SKM-1 (cell line): ENCODE measurements around the gene PPP2R2D.
"Not testable (repeated sequence)": the region's sequence is repeated elsewhere in the genome, so short reads cannot be mapped to it uniquely, and the experiment has no call there.

ENCODE experiments used
- DNase-seq: peaks from one replicate; lab custom pipeline; 2025; ENCODE audit not compliant: unreplicated experiment; lab: John Stamatoyannopoulos, UW

Gene PPP2R2D

DNA sequence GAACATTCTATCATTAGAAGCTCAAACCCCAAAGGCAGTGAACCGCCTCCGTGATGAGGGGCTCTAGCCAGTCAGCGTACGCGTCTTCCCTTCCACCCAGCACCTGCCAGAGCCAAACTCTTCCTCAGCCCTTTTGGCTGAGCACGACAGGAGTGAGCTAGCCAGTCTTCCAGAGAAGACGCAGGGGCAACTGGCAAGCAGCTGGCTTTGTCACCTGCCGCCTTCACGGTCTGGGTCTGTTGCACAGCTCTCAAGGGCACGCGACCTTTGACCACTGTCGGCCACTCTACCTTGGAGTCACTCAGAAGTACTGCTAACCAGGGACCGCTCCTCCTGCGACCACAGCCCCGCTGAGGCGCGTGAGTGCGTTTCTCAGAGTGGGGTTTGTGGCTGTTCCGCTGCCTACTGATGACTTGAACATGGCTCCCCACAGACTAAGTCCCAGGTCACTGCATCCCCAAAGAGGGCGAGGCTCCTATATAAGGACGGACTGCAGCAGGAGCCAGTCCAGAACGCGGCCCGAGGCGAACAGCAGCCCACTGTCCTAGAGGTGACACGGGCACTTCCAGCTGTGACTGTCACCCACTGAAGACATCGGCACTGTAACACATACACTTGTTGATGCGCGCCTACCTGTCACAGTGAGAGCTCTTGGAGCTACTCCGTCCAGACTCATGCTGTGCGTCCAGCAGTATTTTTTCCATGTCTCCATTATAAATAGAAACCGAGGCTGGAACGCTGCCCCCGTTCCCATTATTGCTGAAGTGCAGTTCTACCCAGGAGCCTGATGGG lies 72.5 kb downstream of the PPP2R2D start:
- DNase-seq, result no peak

GRCh38 chr10:131974034-131974817 lies 73.4 kb downstream of the PPP2R2D start:
- no peak for DNase-seq

GRCh38 chr10:131975003-131975402 lies 74.2 kb downstream of the PPP2R2D start:
- no peak for DNase-seq

DNA sequence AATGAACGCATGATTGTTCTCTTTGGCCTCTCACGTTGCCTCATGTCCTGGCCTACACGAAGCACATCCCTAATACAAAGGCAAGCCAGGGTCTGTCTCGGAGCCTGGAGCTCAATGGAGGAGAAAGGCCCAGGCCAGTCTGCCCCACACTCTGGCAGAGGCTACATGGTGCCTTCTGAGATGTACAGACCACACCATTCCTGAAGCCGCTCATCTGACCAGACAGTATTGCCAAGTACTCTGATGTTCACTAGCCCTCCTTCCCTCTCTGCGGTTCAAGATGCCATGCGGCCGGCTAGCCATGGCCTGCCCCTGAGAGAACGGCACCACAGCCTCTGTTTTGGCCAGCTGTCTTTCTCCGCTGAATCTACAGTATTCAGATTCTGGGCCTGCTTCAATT lies 75.0 kb downstream of the PPP2R2D start:
- no peak for DNase-seq

- no peak for DNase-seq
Observed at GRCh38 chr10:131977323-131978096, 76.7 kb downstream of the PPP2R2D start.

DNA sequence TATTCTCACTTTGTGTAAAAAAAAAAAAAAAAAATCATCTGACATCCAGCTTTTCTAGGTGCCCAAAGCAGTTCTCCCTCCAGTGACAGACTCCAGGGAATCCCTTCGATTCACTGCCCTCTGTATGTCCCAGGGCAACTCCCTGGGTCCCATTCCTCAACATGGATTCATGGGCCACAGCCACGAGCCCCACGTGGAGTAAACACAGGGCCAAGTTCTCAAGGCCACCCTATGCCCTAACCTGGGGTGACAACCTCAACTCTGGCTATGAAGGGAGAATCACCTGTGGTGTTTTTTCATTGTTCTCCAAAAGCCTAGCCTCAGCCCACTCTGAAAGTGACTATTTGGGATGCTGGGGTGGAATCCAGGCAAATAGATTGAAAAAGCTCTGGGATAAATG lies 77.6 kb downstream of the PPP2R2D start:
- no peak for DNase-seq

GRCh38 chr10:131978851-131979250 lies 78.0 kb downstream of the PPP2R2D start:
- DNase-seq, result no peak

GRCh38 chr10:131979336-131979735 lies 78.5 kb downstream of the PPP2R2D start:
- DNase-seq, result no peak

GRCh38 chr10:131979821-131980270 lies 79.0 kb downstream of the PPP2R2D start:
- DNase-seq, result no peak

- DNase-seq, result no peak
Observed at GRCh38 chr10:131980321-131980720, 79.5 kb downstream of the PPP2R2D start.

- DNase-seq, result no peak
Observed at GRCh38 chr10:131980761-131981428, 80.1 kb downstream of the PPP2R2D start.

- peak; percentile 82 for DNase-seq
Observed at GRCh38 chr10:131981429-131982184, 80.8 kb downstream of the PPP2R2D start, which contains the start of gene BNIP3. Gene BNIP3, minus strand, starts transcription at chr10:131981923. Its CDS starts 117 bp downstream, at chr10:131981806.

DNA sequence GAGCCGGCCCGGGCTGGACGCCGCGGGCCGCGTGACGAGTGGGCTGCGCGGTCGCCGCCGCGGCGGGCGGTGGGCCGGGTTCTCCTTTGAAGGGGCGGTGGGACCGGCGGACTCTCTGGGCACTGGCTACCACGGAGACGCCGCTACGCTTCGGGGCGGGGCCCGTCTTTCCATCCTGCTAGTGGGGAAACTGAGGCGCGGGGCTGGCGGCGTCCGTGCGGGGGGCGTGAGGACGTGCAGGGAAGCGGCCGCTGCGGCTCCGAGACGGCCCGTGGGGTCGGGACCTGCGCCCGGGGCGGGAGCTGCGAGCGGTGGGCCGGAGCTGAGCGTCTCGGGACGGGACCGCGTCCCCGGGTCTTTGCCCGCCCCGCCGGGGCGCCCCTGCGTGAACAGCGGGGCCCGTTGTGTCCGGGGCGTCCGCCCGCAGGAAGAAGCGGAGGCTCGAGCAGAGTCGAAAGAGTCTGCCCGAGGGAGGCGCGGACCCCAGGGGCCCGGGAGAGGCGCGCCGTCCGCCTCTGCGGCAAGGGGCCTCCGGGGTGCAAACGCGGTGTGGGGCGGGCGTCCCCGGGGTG lies 81.5 kb downstream of the PPP2R2D start:
- no peak for DNase-seq

DNA sequence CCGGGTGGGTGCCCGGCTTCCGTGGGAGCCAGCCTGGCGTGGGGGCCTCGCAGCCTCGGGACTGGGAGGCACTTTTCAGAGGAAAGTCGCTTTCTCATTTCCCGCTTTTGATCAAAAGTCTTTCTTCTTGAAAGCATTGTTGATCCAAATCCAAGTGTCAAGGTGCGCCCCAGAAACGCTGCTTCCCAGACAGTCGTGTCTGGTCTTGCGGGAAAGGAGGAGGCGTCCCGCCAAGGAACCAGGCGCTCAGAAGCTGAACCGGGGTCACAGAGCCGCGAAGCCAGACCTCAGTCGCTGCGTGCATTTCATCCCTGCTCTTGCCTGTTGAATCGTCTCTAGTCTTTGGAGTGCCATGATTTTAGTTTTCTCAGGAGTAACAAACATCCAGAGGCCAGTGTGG lies 82.0 kb downstream of the PPP2R2D start:
- DNase-seq, result no peak

DNA sequence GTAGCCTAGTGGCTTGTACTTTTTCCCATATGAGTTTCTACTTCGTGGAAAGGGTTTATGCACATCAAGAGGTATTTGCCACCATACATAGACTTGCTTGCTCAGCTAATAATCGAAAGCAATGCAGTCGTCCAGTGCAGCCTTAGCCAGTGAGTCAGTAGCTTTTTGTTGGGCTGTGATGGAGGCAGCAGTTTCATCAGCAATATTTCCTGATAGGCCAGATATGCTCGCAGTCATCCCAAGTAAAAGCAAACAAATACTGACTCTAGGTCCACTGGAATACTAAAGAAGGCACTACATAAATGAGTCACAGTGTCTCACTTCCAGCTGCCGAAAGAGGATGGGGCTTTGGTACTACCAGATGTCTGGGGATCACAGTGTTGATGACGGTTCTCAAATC lies 83.0 kb downstream of the PPP2R2D start:
- DNase-seq, result no peak

DNA sequence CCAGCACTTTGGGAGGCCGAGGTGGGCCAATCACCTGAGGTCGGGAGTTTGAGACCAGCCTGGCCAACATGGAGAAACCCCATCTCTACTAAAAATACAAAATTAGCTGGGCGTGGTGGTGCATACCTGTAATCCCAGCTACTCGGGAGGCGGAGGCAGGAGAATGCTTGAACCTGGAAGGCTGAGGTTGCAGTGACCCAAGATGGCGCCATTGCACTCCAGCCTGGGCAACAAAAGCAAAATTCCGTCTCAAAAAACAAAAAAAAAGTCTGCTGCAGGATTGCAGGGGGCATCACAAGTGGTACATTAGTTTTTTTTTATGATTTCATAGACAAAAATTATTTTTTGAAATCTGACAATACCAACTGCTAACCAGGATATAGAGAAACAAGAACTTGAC lies 86.0 kb downstream of the PPP2R2D start:
- DNase-seq, result not testable (repeated sequence)

GRCh38 chr10:131987301-131987700 lies 86.5 kb downstream of the PPP2R2D start:
- DNase-seq, result not testable (repeated sequence)

DNA sequence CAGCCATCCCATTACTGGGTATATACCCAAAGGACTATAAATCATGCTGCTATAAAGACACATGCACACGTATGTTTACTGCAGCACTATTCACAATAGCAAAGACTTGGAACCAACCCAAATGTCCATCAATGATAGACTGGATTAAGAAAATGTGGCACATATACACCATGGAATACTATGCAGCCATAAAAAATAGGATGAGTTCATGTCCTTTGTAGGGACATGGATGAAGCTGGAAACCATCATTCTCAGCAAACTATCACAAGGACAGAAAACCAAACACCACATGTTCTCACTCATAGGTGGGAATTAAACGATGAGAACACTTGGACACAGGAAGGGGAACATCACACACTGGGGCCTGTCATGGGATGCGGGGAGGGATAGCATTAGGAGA lies 87.0 kb downstream of the PPP2R2D start:
- not testable (repeated sequence) for DNase-seq

GRCh38 chr10:131991726-131992125 lies 90.9 kb downstream of the PPP2R2D start:
- no peak for DNase-seq

DNA sequence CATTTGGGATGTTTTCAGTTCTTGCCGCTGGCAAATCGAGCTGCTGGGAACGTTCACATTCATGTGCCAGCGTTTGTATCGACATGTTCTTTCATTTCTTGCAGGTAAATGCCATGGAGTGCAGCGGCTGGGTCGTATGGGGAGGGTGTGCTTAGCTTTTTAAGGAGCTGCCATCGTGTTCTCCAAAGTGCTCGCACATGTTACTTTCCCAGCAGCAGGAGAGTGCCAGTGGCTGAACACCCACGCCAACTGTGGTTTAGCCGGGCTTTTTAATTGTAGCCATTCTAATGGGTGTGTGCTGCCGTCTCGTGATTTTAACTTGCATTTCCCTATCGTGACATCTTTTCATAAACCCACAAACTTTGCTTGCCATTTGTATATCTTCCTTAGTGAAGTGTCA lies 92.5 kb downstream of the PPP2R2D start:
- DNase-seq, result no peak
